GM18517 (cell line): Measurements from ENCODE around the gene ARRDC2.
"Not testable (repeated sequence)": the region's sequence is repeated elsewhere in the genome, so short reads cannot be mapped to it uniquely, and the experiment has no call there.

Source experiments
- ATAC-seq: cut with Tn5 transposase; IDR thresholded peaks from one replicate; pipeline ENCODE4 v1.9.1; 2021; ENCODE audit warnings: mild to moderate bottlenecking, moderate library complexity; ENCODE audit not compliant: unreplicated experiment

Gene ARRDC2

GRCh38 chr19:18016209-18016910, 8.4 kb downstream of the ARRDC2 start:
- ATAC-seq: no peak

GRCh38 chr19:18017275-18018083, 9.5 kb downstream of the ARRDC2 start:
- ATAC-seq: no peak

- ATAC-seq: no peak
Measured at GRCh38 chr19:18020212-18021085, 12.5 kb downstream of the ARRDC2 start.

GRCh38 chr19:18021121-18021755, 13.3 kb downstream of the ARRDC2 start:
- no peak for ATAC-seq

GRCh38 chr19:18023622-18024251, 15.8 kb downstream of the ARRDC2 start:
- ATAC-seq: no peak

GRCh38 chr19:18027151-18027550, 19.2 kb downstream of the ARRDC2 start:
- no peak for ATAC-seq

GRCh38 chr19:18029617-18030338, 21.8 kb downstream of the ARRDC2 start:
- ATAC-seq: no peak

- not testable (repeated sequence) for ATAC-seq
Measured at GRCh38 chr19:18031401-18031800, 23.4 kb downstream of the ARRDC2 start.

GRCh38 chr19:18032102-18032501, 24.1 kb downstream of the ARRDC2 start:
- ATAC-seq: not testable (repeated sequence)

- ATAC-seq: no peak
Measured at GRCh38 chr19:18041054-18041453, 33.1 kb downstream of the ARRDC2 start.

- ATAC-seq: no peak
Measured at GRCh38 chr19:18043676-18044075, 35.7 kb downstream of the ARRDC2 start.

GRCh38 chr19:18044825-18045304, 36.9 kb downstream of the ARRDC2 start:
- peak; percentile 78 for ATAC-seq

GRCh38 chr19:18045307-18046050, 37.5 kb downstream of the ARRDC2 start:
- peak; percentile 19 for ATAC-seq

- ATAC-seq: no peak
Measured at GRCh38 chr19:18046059-18046718, 38.2 kb downstream of the ARRDC2 start.

- ATAC-seq: no peak
Measured at GRCh38 chr19:18049385-18049784, 41.4 kb downstream of the ARRDC2 start.

- ATAC-seq: no peak
Measured at GRCh38 chr19:18051887-18052286, 43.9 kb downstream of the ARRDC2 start.

GRCh38 chr19:18053576-18054219, 45.7 kb downstream of the ARRDC2 start:
- no peak for ATAC-seq

GRCh38 chr19:18055967-18056366, 48.0 kb downstream of the ARRDC2 start:
- ATAC-seq: no peak
